HepG2 (cell line): ENCODE measurements around the gene CD28. TPM values are rescaled to one million over a fixed set of nuclear protein-coding genes. Genes with fewer than 3 reads are reported as not detected.

Experiments used
- ATAC-seq: fragments of 200-7000 bp; cut with Tn5 transposase; 3 replicates; pipeline ENCODE4 v1.9.1; 2020; ENCODE audit warnings: mild to moderate bottlenecking, moderate library complexity
- BruUV-seq: library from RNA; stranded (reverse); fragments of 400-500 nt; replicated peaks from 2 replicates; lab custom pipeline; 2021; lab: Mats Ljungman, UMichigan
- CTCF ChIA-PET: fragments of 300-600 bp; formaldehyde crosslinking; extraction: SDS; loops from one replicate; lab custom pipeline; 2021; ENCODE audit warnings: low total read pairs, inconsistent platforms, low intra/inter-chr PET ratio; lab: Yijun Ruan, JAX
- POLR2A ChIA-PET: fragments of 350-600 bp; sonication (Branson Sonifier 250); formaldehyde crosslinking; loops from one replicate; lab custom pipeline; 2020; ENCODE audit warnings: antibody characterized with exemption, inconsistent platforms; lab: Yijun Ruan, JAX
- DNase-seq: peaks from one replicate; pipeline ENCODE4 v3.0.0-alpha.2; 2015; ENCODE audit warnings: low spot score
- FAIRE-seq: peaks from 3 replicates; lab custom pipeline; 2011; peaks lifted over from hg19 to GRCh38; lab: Jason Lieb, UNC
- H2AFZ ChIP-seq: one replicate; pipeline ENCODE4 v1.6.1; 2011; ENCODE audit warnings: low read length, inconsistent platforms
- H3K27ac ChIP-seq: fragments of 300-600 bp; 3 replicates; pipeline ENCODE4 v1.8.0; 2011; ENCODE audit warnings: mixed run types, mild to moderate bottlenecking, mixed read lengths, low read length, inconsistent platforms; ENCODE audit not compliant: insufficient read depth; ENCODE audit errors: extremely low read length
- H3K27me3 ChIP-seq, 2 experiments: fragments of 200-600 bp in 1 of 2; 2 replicates in 1 of 2; 3 replicates in 1 of 2; pipeline versions ENCODE4 v1.6.0 to v1.8.0; 2011; ENCODE audit warnings: low read length in 2 of 2, mild to moderate bottlenecking in 2 of 2, moderate library complexity in 2 of 2, inconsistent platforms in 1 of 2; ENCODE audit not compliant: insufficient read depth in 2 of 2, control insufficient read depth in 1 of 2
- H3K36me3 ChIP-seq, 2 experiments: fragments of 200-600 bp in 1 of 2; replicated peaks in 1 of 2; 2 replicates in 1 of 2; 3 replicates in 1 of 2; pipeline versions ENCODE4 v1.5.1 to v1.8.0; 2011; ENCODE audit warnings: low read length in 2 of 2, inconsistent platforms in 1 of 2; ENCODE audit not compliant: insufficient read depth in 2 of 2, control insufficient read depth in 1 of 2
- H3K4me1 ChIP-seq: 2 replicates; pipeline ENCODE4 v1.5.1; 2012; ENCODE audit warnings: low read length, inconsistent platforms; ENCODE audit not compliant: insufficient read depth
- H3K4me2 ChIP-seq: 2 replicates; pipeline ENCODE4 v1.6.0; 2011; ENCODE audit warnings: low read depth, low read length, inconsistent platforms
- H3K4me3 ChIP-seq, 3 experiments: fragments of 200-600 bp in 1 of 3; sonication (generic), shearing (Covaris generic) in 1 of 3; replicated peaks in 1 of 3; 2 replicates each; pipeline ENCODE4 v1.5.1; 2011 to 2016; ENCODE audit warnings: low read length in 3 of 3, inconsistent platforms in 2 of 3, low read depth in 2 of 3, mild to moderate bottlenecking in 2 of 3, control low read depth in 1 of 3, mixed read lengths in 1 of 3; ENCODE audit not compliant: insufficient read depth in 1 of 3
- H3K79me2 ChIP-seq: one replicate; pipeline ENCODE4 v1.6.1; 2011; ENCODE audit warnings: low read length, inconsistent platforms; ENCODE audit not compliant: insufficient read depth
- H3K9ac ChIP-seq: 2 replicates; pipeline ENCODE4 v1.6.0; 2011; ENCODE audit warnings: mild to moderate bottlenecking, low read depth, low read length, inconsistent platforms; ENCODE audit not compliant: insufficient read depth
- H3K9me3 ChIP-seq: 2 replicates; pipeline ENCODE4 v1.5.1; 2012; ENCODE audit warnings: mild to moderate bottlenecking, low read length
- H4K20me1 ChIP-seq: 2 replicates; pipeline ENCODE4 v1.6.0; 2011; ENCODE audit warnings: inconsistent platforms, mild to moderate bottlenecking, low read length, moderate library complexity; ENCODE audit not compliant: insufficient read depth
- AHDC1 ChIP-seq: sonication (generic); formaldehyde crosslinking; IDR thresholded peaks from 2 replicates; pipeline ENCODE4 v1.5.1; 2020; ENCODE audit warnings: mild to moderate bottlenecking, missing genetic modification reagents, borderline replicate concordance
- ARNTL ChIP-seq: sonication (generic); formaldehyde crosslinking; IDR thresholded peaks from 2 replicates; pipeline ENCODE4 v1.4.0; 2020; ENCODE audit warnings: mild to moderate bottlenecking, missing genetic modification reagents
- ASH2L ChIP-seq: fragments of 300-600, 200-600 bp; sonication (generic); IDR thresholded peaks from 2 replicates; pipeline ENCODE4 v1.7.0; 2017; ENCODE audit warnings: low read depth, mild to moderate bottlenecking, moderate library complexity, mixed read lengths, low read length; ENCODE audit not compliant: insufficient read length
- CBX5 ChIP-seq: sonication (generic); formaldehyde crosslinking; IDR thresholded peaks from 2 replicates; pipeline ENCODE4 v1.4.0; 2020; ENCODE audit warnings: missing genetic modification reagents, borderline replicate concordance
- CCAR2 ChIP-seq: fragments of 200-400 bp; formaldehyde crosslinking; optimal IDR thresholded peaks from 2 replicates; pipeline ENCODE3; 2018; ENCODE audit warnings: low read depth, mild to moderate bottlenecking, low read length, moderate library complexity
- CEBPG ChIP-seq: IDR thresholded peaks from 2 replicates; pipeline ENCODE4 v1.6.1; 2016
- ETS1 ChIP-seq: sonication (generic); formaldehyde crosslinking; IDR thresholded peaks from 2 replicates; pipeline ENCODE4 v1.4.0; 2020; ENCODE audit warnings: missing genetic modification reagents
- MAF1 ChIP-seq: sonication (generic); formaldehyde crosslinking; IDR thresholded peaks from 2 replicates; pipeline ENCODE4 v1.5.0; 2020; ENCODE audit warnings: missing genetic modification reagents, borderline replicate concordance
- PAWR ChIP-seq: sonication (generic); formaldehyde crosslinking; IDR thresholded peaks from 2 replicates; pipeline ENCODE4 v1.4.0; 2020; ENCODE audit warnings: missing genetic modification reagents, mild to moderate bottlenecking, borderline replicate concordance
- PBX3 ChIP-seq: sonication (generic); formaldehyde crosslinking; IDR thresholded peaks from 2 replicates; pipeline ENCODE4 v1.8.1; 2023; ENCODE audit warnings: missing genetic modification reagents, inconsistent platforms, borderline replicate concordance
- SYNCRIP ChIP-seq: fragments of 200-400 bp; formaldehyde crosslinking; IDR thresholded peaks from 2 replicates; pipeline ENCODE4 v1.6.1; 2018; ENCODE audit warnings: mild to moderate bottlenecking, low read depth, low read length; ENCODE audit not compliant: insufficient read depth
- UBTF ChIP-seq: sonication (generic); formaldehyde crosslinking; IDR thresholded peaks from 2 replicates; pipeline ENCODE4 v1.4.0; 2020; ENCODE audit warnings: mild to moderate bottlenecking, missing genetic modification reagents
- ZBTB1 ChIP-seq: sonication (generic); formaldehyde crosslinking; IDR thresholded peaks from 2 replicates; pipeline ENCODE4 v1.4.0; 2020; ENCODE audit warnings: missing genetic modification reagents, borderline replicate concordance
- ZNF672 ChIP-seq: sonication (generic); formaldehyde crosslinking; IDR thresholded peaks from 2 replicates; pipeline ENCODE4 v1.8.1; 2022; ENCODE audit warnings: missing genetic modification reagents
- WGBS: methylation state at CpG from one replicate; pipeline ENCODE4 v1.1.6; 2017; ENCODE audit warnings: low lambda C conversion rate; 5-methylcytosine and 5-hydroxymethylcytosine counted together
- in situ Hi-C: cut with HindIII; loops from 2 replicates; pipeline ENCODE4 v1.10.0; 2017; ENCODE audit warnings: low pct_unique_long_range_greater_than_20kb; ENCODE audit not compliant: extremely low pct_ligation_motif_present
- intact Hi-C: fragments of 100-400 bp; cut with micrococcal nuclease; formaldehyde crosslinking; loops from one replicate; pipeline ENCODE4 v1.10.0; 2022; ENCODE audit not compliant: unreplicated experiment
- polyA plus RNA-seq, 8 experiments: library from polyadenylated mRNA; depleted of rRNA in 3 of 8; stranded (reverse) in 7 of 8; unstranded in 1 of 8; fragments of >200 nt; fragmentation: Illumina TruSeq in 4 of 8; extraction: Trizol in 4 of 8; gene quantifications; 2 replicates each; pipeline versions ENCODE4 v1.2.1 to v1.2.3, GENCODE V29; 2011 to 2016; ENCODE audit warnings: low read depth in 4 of 8, missing spikeins in 1 of 8, mixed read lengths in 1 of 8; ENCODE audit not compliant: insufficient read depth in 1 of 8
- total RNA-seq, 5 experiments: library from RNA; depleted of rRNA; stranded (reverse); fragments of >200 nt; fragmentation: Illumina TruSeq; extraction: Trizol; gene quantifications; 2 replicates each; pipeline ENCODE4 v1.2.3, GENCODE V29; 2016; ENCODE audit warnings: low read depth in 1 of 5

The CD28 gene
- total and polyA plus RNA-seq, 2 of the 13 experiments (the other 11 are each of a cell fraction or from before 2014, with no cell fraction given) = not detected

- no peak overlapping the region for H3K4me2 ChIP-seq
- ATAC-seq (peak; percentile 63), FAIRE-seq (no peak), DNase-seq (peak; percentile 51)
- no peak overlapping the region for H3K9ac ChIP-seq
- in situ Hi-C loops (no loop called here), intact Hi-C loops (loop anchor here (5.0 kb wide), 1 partner anchor 73 kb away; no protein-coding TSS in a partner anchor)
- H3K9me3 ChIP-seq = no peaks in the 10 kb centered on the region
- peaks cover 48% of the 10 kb centered on the region for H3K4me1 ChIP-seq
- POLR2A ChIA-PET = no interaction called here
- BruUV-seq = no TSS peak
- H3K4me3 ChIP-seq = no peak overlapping the region
- H3K27ac ChIP-seq = no peak overlapping the region
- H4K20me1 ChIP-seq = no peaks in the 10 kb centered on the region
- no peak overlapping the region for H2AFZ ChIP-seq
- WGBS = 57% methylated on average over 3 of the region's 3 CpGs
- no peaks in the 10 kb centered on the region for H3K36me3 ChIP-seq
- H3K27me3 ChIP-seq = no peaks in the 10 kb centered on the region
- no peaks in the 10 kb centered on the region for H3K79me2 ChIP-seq
- CTCF ChIA-PET = no interaction called here
- TF ChIP-seq ARNTL (CRISPR knock-in tag) (no peak), CBX5 (no peak), SYNCRIP (no peak), MAF1 (CRISPR knock-in tag) (no peak), ZBTB1 (CRISPR knock-in tag) (no peak), ETS1 (CRISPR knock-in tag) (no peak), ZNF672 (CRISPR knock-in tag) (no peak), CCAR2 (no peak), PBX3 (CRISPR knock-in tag) (no peak), UBTF (no peak), PAWR (no peak), ASH2L (no peak), AHDC1 (CRISPR knock-in tag) (peak; percentile 25; the same call in 1 of the 2 replicates), CEBPG (CRISPR knock-in tag) (peak; percentile 67; the same call in 1 of the 2 replicates)
Measured at GRCh38 chr2:203709416-203710040, 3.1 kb downstream of the CD28 start.
